ENCODE results near the gene CD8B2.
"Not testable (repeated sequence)": the region's sequence is repeated elsewhere in the genome, so short reads cannot be mapped to it uniquely, and the experiment has no call there.

CD8B2 gene

DNA sequence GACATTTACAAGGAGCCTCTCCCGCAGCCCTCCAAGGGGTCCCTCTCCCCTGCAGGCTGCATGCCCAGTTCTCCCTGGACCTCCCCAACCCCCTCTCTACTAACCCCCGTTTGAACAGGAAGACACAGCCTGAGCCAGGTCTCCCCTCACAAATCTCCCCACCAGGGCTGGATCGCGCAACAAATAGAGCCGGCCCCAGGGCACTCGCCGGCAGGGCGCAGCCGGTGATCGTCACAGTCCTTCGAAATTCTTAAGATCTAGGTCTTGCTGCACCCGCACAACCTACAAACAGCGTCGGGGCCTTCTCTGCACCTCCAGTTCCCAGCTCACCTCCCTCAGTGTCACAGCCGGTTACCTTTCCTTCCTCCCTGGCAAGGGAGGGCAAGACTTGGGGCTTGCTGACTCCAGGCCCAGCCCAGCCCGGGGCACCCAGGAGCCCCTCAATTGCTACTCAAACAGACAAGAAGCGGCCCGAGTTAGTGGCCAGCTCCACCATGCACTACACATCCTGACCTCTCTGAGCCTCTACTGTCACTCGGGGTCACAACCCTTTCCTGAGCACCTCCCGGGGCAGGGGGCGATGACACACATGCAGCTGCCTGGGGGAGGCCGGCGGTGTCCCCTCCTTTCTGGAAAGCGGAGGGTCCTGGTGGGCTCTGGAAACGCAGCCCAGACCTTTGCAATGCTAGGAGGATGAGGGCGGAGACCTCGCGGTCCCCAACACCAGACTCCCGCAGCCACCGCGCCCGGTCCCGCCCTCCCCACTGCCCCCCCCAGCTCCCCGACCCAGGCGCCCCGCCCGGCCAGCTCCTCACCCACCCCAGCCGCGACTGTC lies at the start of gene CD8B2:
Gene CD8B2 (plus strand): TSS at position 814 of the 835 bp plus-strand sequence. CDS start 63 bp downstream, outside the sequence.
- not testable (repeated sequence) for DNase-seq (ENCODE audit: low read depth in 4 of 4, low spot score in 1 of 4)

DNA sequence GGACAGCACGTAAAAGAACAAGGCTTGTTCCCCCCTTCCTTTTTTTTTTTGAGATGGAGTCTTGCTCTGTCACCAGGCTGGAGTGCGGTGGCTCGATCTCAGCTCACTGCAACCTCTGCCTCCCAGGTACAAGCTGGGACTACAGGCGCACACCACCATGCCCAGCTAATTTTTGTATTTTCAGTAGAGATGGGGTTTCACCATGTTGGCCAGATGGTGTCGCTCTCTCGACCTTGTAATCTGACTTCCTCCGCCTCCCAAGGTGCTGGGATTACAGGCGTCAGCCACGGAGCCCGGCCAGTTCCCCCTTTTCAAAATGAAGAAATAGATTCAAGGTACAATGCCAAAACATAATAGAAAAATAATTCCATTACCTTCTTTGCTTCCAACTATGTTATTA lies 25.3 kb upstream of the CD8B2 start:
- DNase-seq (ENCODE audit: low read depth in 4 of 4, low spot score in 1 of 4), result peak in 1 of 4 experiments; percentile 1

DNA sequence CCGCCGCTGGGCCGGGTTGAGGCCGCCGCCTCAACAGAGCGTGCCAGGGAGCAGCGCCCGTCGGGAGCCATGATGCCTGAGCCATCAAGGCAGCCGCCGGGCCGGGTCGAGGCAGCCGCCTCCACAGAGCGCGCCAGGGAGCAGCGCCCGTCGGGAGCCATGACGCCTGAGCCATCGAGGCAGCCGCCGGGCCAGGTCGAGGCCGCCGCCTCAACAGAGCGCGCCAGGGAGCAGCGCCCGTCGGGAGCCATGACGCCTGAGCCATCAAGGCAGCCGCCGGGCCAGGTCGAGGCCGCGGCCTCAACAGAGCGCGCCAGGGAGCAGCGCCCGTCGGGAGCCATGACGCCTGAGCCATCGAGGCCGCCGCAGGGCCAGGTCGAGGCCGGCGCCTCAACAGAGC lies 19.6 kb upstream of the CD8B2 start:
- not testable (repeated sequence) for DNase-seq (ENCODE audit: low read depth in 4 of 4, low spot score in 1 of 4)

DNA sequence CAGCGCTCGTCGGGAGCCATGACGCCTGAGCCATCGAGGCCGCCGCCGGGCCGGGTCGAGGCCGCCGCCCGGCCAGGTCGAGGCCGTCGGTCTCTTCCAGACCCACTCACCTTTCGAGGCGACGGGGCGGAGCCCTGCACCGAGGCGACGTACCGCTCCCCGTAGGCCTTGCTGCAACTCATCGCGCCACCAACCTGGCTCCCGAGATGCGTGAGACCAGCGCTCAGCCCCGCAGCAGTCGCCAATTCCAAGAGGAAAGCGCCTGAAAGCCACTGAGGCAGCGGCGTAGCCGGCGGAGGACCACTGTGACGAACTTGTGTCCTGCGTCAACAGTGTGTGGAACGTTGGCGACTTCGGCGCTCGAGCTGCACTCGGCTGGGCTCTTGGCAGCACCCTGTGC lies 19.1 kb upstream of the CD8B2 start, which contains the start of gene RGPD3:
Gene RGPD3 (minus strand): TSS at position 307 of the 400 bp plus-strand sequence. CDS start 125 bp downstream, at position 182.
- not testable (repeated sequence) for DNase-seq (ENCODE audit: low read depth in 4 of 4, low spot score in 1 of 4)

DNA sequence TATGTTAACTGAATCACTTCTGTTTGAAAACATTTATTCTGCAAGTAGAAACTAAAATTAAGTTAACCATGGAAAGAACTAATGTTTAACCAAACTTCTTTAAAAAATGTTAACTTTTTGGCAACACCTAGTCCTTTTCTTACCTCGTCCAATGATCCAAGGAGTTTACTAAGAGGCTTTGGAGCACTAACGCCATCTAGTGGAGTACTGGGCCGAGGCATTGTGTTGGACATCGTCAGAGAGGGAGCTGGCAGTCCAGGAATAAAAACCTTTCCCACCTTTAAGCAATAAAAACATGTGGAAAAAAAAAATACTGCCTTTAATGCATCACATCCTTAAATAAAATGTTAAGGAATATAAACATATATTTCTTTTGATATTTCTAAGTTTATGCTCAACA lies 16.5 kb upstream of the CD8B2 start:
- peak in 3 of 4 experiments; percentile 25 to 33 (median 29) for DNase-seq (ENCODE audit: low read depth in 4 of 4, low spot score in 1 of 4)

DNA sequence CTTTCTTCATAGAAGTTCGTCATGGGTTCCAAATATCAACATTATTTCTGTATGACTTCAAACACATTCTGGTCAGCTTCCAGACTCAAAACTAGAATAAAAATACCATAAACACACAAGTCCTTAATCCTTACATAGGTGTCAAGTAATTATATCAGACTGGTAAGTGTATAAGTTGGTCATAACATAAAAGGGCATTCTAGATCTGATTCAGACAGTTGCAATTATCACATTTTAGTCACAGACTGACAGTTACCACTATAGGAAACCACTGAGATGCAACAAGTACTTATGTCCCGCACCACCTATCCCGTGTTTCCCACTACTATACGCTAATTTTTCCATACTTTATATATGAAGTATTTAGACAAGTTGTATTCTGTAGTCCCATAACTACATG lies 9.5 kb upstream of the CD8B2 start:
- DNase-seq (ENCODE audit: low read depth in 4 of 4, low spot score in 1 of 4), result not testable (repeated sequence)

DNA sequence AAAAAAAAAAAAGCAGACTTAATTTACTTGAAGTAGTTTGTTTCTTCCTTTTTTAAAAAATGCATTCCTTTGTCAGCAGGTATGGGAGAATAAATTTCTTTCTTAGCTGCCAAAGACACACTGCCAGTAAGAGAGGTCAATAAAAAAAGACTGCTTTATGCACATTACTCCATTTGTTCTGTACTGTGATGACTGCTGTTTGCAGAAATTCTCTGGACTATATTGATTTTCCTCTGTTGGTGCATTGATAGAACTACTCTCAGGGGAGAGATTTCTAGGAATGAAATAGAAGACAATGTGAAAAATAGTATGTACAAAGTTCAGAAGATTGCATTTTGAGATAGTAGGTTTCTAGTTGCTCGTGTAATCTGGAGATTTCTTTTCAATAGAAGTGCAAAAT lies 7.6 kb upstream of the CD8B2 start:
- not testable (repeated sequence) for DNase-seq (ENCODE audit: low read depth in 4 of 4, low spot score in 1 of 4)

DNA sequence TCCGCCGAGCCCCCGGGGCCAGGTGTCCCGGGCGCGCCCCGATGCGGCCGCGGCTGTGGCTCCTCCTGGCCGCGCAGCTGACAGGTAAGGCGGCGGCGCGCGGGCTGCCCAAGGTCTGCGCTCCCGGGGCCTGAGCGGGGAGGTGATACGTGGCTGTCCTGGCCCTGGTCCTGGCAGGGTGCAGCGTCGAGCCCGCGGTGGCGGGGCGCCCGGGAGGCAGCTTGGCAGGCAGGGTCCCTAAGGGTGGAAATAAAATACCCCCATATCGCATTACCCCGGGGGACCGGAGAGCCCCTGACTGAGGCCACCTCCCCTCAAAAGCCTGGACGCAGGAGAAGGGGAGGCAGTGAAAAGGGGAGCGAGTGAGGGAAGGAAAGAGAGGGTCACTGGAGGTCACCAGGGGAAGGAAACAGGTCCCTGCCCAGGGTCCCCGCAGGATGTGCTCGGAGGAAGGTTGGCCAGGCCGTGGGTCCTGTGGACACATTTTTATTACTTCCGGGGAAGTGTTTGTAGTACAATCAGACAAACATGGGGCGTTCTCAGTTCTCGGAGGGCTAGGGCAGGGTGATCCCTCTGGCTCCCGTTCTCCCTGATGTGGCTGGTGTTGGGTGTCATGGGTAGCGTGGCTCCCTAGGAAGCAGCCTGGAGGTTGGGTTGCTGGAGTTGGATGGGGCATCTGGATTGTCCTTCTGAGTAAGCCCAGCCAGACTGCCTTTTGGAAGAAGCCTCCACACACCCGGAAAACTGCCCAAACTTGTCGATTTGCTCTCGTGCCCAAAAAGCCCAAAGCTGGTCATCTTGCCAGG lies 425 bp downstream of the CD8B2 start:
- DNase-seq (ENCODE audit: low read depth in 4 of 4, low spot score in 1 of 4), result not testable (repeated sequence)

DNA sequence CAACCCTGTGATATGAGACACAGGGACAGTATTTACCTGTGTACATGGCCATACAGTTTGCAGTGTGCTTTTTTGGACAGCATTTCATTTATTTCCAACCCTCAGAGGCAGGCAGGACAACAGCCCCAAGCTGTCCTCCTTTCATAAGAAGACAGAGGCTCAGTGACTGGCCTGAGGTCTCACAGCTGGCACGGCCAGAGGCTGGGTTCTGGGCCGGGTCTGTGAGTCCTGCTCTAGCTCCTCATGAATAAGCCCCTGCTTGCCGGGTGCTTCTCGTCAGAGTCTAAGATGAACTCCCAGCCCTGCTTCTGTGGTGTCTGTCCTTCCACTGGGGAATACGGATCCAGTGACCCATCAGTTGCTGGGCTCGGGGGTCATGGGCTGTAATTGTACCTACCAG lies 2.5 kb downstream of the CD8B2 start:
- DNase-seq (ENCODE audit: low read depth in 4 of 4, low spot score in 1 of 4), result not testable (repeated sequence)

DNA sequence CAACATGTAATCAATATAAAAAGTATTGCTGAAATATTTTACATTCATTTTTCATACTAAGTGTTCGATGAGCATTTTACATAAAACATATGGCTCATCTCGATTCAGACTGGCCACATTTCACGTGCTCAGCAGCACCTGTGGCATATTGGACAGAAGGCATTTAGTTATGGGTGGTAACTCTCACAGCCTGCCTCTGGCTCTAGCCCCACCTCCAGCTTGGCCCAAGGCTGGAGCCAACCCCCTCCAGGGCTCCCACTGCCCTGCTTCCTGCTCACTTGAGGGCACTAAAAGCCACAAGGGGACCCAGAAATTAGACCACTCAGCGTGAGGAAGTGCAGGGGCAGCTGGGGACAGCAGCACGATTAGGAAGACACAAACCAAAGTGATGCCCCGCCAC lies 5.2 kb downstream of the CD8B2 start:
- not testable (repeated sequence) for DNase-seq (ENCODE audit: low read depth in 4 of 4, low spot score in 1 of 4)

DNA sequence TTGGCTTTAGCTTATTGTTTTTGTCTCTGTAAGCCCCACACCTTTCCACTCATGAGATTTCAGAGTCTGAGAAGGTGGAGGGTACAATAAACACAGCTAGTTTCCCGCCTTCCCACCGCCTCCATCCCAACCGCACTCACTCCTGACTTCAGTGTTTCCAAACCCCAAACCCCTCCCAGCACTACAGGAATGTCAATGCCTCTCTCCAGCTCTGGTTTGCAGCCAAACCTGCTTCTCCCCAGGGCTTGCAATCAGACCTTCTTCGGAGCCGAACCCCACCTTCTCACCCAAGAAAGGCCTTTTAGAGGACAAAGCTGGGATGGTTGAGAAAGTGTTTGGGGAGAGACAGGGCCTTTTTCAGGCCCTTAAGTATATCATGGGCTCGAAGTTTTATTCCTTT lies 5.7 kb downstream of the CD8B2 start:
- DNase-seq (ENCODE audit: low read depth in 4 of 4, low spot score in 1 of 4), result not testable (repeated sequence)

DNA sequence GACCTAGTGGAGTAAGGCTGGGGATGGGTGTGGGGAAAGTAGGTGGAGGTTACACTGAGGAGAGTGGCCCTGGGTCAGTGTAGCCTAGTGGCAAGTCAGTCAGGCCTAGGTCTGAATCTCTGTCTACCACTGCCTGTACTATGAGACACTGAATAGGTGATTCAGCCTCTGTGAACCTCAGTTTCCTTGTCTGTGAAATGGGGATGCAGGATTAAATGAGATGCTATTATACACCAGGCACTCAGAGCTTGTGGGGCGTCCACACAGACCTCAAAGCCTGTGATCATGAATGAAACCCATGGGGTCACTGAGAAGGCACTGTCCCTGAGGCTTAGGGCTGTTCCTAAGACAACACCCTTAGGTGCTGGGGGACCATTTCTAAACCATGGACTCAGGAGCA lies 11.4 kb downstream of the CD8B2 start:
- not testable (repeated sequence) for DNase-seq (ENCODE audit: low read depth in 4 of 4, low spot score in 1 of 4)

DNA sequence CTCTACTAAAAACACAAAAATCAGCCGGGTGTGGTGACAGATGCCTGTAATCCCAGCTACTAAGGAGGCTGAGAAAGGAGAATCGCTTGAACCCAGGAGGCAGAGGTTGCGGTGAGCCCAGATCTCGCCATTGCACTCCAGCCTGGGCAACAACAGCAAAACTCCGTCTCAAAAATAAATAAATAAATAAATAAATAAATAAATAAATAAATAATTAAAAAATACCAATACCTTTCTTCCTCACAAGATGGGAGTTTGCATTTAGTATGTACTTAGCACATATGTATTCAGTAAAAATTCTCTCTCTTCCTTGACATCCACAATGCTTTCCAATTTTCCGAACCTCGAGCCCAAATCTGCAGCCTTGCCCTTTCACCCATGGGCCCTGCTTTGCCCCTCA lies 13.2 kb downstream of the CD8B2 start:
- DNase-seq (ENCODE audit: low read depth in 4 of 4, low spot score in 1 of 4), result not testable (repeated sequence)

DNA sequence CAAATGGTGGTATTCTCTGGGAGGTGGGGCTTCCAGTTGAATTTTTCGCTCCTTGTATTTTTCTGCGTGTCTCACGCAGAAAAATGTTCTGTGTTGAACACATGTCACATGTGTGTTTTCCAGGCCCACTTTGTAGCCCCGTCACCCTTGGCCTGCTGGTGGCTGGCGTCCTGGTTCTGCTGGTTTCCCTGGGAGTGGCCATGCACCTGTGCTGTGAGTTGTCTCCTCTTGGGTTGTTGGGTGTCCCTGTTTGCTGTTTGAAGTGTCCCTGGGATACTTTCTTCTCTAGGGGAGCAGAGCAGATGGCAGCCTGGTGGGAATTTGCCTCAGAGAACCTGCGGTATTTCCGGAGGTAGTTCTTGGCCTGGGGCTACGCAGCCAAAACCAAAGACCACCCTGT lies 15.2 kb downstream of the CD8B2 start:
- not testable (repeated sequence) for DNase-seq (ENCODE audit: low read depth in 4 of 4, low spot score in 1 of 4)

DNA sequence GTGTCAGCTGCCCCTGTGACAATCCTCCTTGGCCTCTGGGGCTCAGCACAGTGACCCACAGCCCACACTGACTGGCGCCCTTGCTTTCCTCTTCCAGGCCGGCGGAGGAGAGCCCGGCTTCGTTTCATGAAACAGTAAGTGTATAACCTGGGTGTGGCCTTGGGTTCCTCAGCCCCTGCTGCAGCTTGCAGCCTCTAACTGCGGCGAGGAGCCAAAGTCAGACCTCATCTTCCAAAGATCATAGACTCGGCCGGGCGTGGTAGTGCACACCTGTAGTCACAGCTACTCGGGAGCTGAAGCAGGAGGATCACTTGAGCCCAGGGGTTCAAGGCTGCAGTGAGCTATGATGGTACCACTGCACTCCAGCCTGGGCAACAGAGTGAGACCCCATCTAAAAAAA lies 17.0 kb downstream of the CD8B2 start:
- not testable (repeated sequence) for DNase-seq (ENCODE audit: low read depth in 4 of 4, low spot score in 1 of 4)

DNA sequence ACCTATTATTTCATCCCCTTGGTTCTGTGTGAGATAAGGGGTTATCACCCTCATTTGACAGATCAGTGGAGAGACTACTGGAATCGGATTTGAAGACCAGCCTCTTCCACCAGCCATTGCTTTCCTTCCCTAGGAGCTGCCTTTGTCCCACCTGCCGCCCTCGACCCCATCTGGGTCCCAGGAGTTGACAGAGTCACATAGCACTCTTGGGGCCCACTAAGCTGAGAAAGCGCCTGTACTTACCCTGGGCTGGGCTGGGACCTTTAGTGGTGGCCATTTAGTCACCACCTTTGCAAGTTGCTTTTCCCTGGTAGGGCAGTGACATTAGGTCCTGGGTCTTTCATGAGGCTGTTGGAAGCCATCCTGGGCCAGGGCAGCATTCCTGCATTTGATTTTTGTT lies 17.6 kb downstream of the CD8B2 start:
- DNase-seq (ENCODE audit: low read depth in 4 of 4, low spot score in 1 of 4), result not testable (repeated sequence)

DNA sequence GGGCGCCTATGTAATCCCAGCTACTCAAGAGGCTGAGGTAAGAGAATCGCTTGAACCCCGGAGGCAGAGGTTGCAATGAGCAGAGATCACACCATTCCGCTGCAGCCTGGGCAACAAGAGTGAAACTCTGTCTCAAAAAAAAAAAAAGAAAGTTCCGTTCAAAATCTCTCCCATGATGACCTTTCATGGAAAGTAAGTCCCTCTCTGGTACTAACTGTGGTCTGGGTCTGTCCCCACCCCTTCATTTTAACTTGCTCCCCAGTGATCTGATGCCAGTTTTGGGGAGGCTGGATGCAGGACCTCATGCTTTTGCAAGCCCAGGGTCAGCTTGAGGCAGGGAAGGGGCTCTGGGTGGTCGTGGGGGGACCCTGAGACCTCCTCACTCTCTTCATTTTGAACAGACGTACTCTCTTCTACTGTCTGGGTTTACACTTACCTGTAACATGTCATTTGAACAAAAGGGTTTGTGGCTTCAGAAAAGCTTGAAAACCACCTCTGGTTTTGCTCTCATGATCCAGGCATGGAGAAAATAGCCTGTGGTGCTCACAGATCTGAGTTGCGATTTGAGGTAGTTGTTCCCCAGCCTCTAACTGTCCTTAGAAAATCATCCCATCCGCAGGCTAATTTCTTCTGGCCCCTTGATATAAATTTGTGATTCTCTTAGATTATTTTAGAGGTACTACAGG lies 19.0 kb downstream of the CD8B2 start:
- not testable (repeated sequence) for DNase-seq (ENCODE audit: low read depth in 4 of 4, low spot score in 1 of 4)

DNA sequence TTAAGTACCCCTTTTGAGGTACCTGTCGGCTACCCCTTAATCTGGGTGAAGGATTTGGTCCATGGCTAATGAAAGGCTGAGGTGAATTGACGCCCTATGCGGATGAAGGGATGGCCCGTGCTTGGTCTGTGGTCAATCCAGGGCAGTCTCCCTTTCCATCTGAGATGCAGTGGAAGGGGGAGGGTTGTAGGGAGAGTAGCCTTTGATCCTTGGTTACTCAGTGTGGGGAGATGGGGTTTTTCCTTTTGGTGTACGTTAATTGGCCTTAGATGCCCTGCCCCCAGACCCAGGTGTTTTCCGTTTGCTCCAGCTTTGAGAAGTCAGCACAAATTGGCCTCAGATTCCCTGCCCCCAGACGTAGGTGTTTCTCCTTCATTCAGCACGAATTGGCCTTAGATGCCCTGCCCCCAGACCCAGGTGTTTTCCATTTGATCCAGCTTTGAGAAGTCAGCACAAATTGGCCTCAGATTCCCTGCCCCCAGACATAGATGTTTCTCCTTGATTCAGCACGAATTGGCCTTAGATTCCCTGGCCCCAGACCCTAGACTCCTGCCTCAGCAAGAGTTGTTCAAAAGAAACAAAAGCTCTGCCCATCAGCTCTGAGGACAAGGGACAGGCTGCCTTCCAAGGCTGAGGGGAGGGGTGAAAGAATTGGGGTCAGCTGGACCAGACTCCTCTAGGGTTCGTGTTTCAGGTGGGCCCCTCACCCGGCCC lies 21.7 kb downstream of the CD8B2 start:
- not testable (repeated sequence) for DNase-seq (ENCODE audit: low read depth in 4 of 4, low spot score in 1 of 4)

DNA sequence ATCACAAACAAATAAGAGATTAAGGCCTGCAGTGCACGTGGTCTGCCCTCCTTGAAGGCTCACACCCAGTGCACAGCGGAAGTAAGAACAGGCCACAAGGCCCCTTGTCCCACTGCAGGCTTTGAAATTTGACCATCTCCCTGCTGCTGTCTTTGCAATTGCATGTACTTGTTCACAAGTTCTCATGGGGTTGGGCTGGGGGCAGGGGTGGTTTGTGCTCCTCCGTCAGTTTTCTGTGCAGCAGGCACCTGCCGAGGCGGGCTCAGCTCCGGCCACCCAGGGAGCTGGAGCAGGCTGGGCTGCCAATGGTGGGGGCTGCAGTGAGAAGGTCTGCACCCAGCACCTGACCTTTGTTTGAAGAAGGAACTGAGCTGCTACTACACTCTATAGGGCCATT lies 22.2 kb downstream of the CD8B2 start:
- DNase-seq (ENCODE audit: low read depth in 4 of 4, low spot score in 1 of 4), result not testable (repeated sequence)

DNA sequence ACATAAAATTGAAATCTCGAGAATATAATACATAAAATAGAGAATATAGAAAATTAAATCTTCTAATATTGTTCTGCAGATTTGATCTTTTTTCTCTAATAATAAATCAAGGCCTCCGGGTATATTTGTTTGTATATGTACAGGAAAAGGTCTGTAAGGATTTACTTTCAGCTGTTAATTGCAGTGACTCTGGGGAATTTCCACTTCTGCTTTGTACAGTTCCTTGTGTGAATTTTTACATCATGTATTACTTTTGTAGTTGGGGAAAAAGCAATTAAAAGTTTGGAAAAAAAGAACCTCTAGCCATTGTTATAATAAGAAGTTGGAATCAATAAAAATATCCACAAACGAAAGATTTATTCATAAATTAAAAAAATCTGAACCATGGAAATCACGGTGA lies 23.6 kb downstream of the CD8B2 start:
- DNase-seq (ENCODE audit: low read depth in 4 of 4, low spot score in 1 of 4), result not testable (repeated sequence)

All from stimulated activated CD4-positive, alpha-beta T cell treated with anti-CD3 and anti-CD28 coated beads, Interleukin-1b, Interleukin-23, amount 100 ng/mL, for 24 hours (primary cell).